NCI-H2081 treated with DMSO at 0.1 percent for 48 hours (cell line): ENCODE measurements around the gene SUGCT.

ENCODE experiments used
- DNase-seq: peaks from one replicate; lab custom pipeline; 2025; lab: John Stamatoyannopoulos, UW

Gene SUGCT

GRCh38 chr7:40733114-40733513 lies 598.3 kb downstream of the SUGCT start:
- no peak for DNase-seq

- no peak for DNase-seq
Measured at GRCh38 chr7:40733578-40733977, 598.8 kb downstream of the SUGCT start.

- no peak for DNase-seq
Measured at GRCh38 chr7:40739257-40739656, 604.5 kb downstream of the SUGCT start.

- no peak for DNase-seq
Measured at GRCh38 chr7:40742270-40742669, 607.5 kb downstream of the SUGCT start.

GRCh38 chr7:40746841-40747556 lies 612.2 kb downstream of the SUGCT start:
- no peak for DNase-seq

GRCh38 chr7:40747856-40748255 lies 613.1 kb downstream of the SUGCT start:
- DNase-seq, result no peak

GRCh38 chr7:40749877-40750276 lies 615.1 kb downstream of the SUGCT start:
- no peak for DNase-seq

GRCh38 chr7:40753455-40753854 lies 618.6 kb downstream of the SUGCT start:
- DNase-seq, result no peak

- no peak for DNase-seq
Measured at GRCh38 chr7:40755438-40755837, 620.6 kb downstream of the SUGCT start.

GRCh38 chr7:40757109-40757508 lies 622.3 kb downstream of the SUGCT start:
- DNase-seq, result no peak

- no peak for DNase-seq
Measured at GRCh38 chr7:40758590-40758989, 623.8 kb downstream of the SUGCT start.

- no peak for DNase-seq
Measured at GRCh38 chr7:40760293-40760964, 625.6 kb downstream of the SUGCT start.

- no peak for DNase-seq
Measured at GRCh38 chr7:40760987-40761386, 626.2 kb downstream of the SUGCT start.

- DNase-seq, result no peak
Measured at GRCh38 chr7:40761762-40762560, 627.2 kb downstream of the SUGCT start.

GRCh38 chr7:40763319-40764287 lies 628.8 kb downstream of the SUGCT start:
- DNase-seq, result no peak

- DNase-seq, result no peak
Measured at GRCh38 chr7:40765639-40766038, 630.8 kb downstream of the SUGCT start.

- no peak for DNase-seq
Measured at GRCh38 chr7:40772096-40772495, 637.3 kb downstream of the SUGCT start.

- DNase-seq, result no peak
Measured at GRCh38 chr7:40773656-40774055, 638.9 kb downstream of the SUGCT start.

- DNase-seq, result no peak
Measured at GRCh38 chr7:40775877-40776276, 641.1 kb downstream of the SUGCT start.

GRCh38 chr7:40777730-40778312 lies 643.0 kb downstream of the SUGCT start:
- no peak for DNase-seq

GRCh38 chr7:40780460-40780859 lies 645.7 kb downstream of the SUGCT start:
- no peak for DNase-seq
